CD4-positive, alpha-beta T cell treated with Interleukin-10 for 1 hour (primary cell): Measurements from ENCODE around the gene C16orf96.

Source experiments
- DNase-seq: peaks from one replicate; pipeline ENCODE4 v3.0.0-alpha.2; 2020

The C16orf96 gene

DNA sequence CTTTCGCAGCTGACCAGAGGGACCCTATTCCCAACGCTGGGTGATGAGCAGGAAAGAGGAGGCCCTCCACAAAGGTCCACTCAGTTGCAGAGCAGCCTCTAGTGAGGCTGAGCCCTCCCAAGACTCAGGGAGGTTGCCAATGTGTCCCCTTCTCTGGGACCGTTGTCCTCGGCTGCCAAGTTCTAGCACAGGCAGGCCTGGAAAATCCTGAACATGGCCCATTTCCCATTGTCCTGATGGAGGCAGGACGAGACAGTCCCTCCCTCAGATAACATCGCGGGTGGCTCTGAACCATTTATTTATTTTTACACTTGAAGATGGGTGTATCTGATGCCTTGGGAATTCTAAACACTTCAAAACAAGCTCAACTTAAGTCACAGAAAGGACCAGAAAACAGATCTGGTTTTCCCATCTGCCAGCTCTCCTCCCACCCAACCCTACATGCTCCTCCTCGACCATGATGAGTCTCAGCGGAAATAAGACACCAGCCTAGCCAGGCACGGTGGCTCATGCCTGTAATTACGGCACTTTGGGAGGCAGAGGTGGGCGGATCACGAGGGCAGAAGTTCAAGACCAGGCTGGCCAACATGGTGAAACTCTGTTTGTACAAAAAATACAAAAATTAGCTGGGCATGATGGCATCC, 30.4 kb upstream of the C16orf96 start:
- DNase-seq: no peak

DNA sequence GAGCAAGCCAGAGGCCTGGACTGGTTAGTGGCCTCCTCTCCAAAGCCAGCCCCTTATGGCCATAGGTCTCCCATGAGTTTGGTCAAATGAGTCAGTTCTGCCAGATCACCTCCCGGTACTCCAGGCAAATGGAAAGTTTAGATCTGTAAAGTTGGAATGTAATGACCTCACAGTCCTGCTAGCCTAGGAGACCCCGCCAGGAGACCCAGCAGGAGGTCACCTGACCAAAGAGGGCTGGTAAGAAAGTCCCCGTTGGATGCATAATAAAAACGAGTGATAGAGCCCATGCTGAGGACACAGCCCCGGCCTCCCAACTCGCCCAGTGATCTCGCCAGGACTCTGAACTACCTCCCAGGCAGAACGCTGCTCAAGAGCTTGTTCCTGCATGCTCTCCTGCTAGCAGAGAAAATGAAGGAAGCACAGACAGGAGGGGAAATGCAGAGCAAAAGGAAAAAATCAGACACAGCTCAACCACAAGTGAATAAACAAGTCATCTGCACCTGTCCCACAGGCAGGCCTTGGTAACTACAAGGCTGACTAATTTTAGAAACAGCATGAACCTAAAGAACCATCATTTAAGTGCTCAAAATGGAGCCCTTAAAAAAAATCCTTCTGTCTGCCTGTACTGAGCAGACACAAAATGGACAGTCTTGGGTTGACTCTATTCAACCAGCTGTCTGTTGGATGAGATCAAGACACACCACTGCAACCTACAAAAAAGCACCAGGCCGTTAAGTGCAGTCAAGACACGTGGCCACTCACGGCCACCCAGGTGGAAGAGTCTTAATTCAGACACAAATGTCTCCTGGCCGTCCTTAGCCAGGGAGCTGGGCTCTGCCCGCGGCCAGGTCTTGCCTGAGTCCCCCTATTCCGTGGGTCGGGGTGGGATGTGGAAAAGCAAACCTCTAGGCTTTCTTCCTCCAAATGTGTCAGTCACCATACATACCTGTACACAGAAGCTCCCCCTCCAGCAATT, 26.8 kb upstream of the C16orf96 start:
- DNase-seq: no peak

- no peak for DNase-seq
Measured at GRCh38 chr16:4531811-4532210, 24.3 kb upstream of the C16orf96 start.

GRCh38 chr16:4532238-4532637, 23.9 kb upstream of the C16orf96 start:
- DNase-seq: no peak

DNA sequence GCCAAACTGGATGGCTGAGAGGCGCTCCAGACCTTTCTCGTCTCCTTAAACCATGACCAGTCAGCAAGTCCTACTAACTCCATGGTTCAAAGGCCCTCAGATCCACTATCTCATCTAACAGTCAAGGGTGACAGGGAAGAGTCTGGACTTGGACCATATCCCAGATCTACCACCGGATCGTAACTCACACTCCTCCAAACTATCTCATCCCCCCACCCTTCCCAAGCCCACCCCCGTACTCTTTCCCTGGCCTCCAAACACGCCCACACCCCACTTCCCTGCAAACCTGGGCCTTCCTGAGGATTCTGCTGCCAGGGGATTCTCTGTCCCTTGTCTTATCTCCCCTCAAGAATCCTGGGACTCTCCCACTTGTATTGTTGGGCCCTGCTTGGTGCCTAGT, 22.6 kb upstream of the C16orf96 start:
- DNase-seq: no peak

- DNase-seq: peak; percentile 41
Measured at GRCh38 chr16:4534151-4534790, 21.9 kb upstream of the C16orf96 start.

- DNase-seq: no peak
Measured at GRCh38 chr16:4535627-4536108, 20.5 kb upstream of the C16orf96 start.

DNA sequence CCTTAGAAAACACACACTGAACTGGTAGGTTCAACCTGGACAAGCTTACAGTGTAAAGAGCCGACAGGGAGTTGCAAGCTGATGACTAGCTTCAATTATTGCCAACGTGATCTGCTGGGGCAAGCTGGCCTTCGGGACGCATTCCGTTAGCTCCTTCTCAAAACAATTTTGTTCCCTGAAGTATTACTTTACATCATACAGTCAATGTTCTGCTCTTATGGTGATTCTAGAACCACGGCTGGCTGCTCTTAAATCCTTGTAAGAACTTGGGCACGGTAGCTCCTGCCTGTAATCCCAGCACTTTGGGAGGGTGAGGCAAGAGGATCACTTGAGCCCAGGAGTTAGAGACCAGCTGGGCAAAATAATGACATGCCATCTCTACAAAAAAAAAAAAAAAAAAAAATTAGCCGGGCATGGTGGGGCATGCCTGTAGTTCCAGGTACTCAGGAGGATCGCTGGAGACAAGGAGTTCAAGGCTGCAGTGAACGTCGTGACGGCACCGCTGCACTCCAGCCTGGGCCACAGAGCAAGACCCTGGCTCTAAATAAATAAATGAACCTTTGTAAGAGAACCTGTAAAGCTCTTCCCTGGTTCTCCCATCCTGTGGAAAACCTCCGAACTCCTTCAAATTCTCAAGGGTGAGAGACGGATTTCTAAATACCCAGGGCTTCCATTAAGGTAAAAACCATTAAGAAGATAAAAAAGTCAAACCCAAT, 19.6 kb upstream of the C16orf96 start:
- DNase-seq: no peak

- DNase-seq: no peak
Measured at GRCh38 chr16:4537376-4538343, 18.5 kb upstream of the C16orf96 start.

DNA sequence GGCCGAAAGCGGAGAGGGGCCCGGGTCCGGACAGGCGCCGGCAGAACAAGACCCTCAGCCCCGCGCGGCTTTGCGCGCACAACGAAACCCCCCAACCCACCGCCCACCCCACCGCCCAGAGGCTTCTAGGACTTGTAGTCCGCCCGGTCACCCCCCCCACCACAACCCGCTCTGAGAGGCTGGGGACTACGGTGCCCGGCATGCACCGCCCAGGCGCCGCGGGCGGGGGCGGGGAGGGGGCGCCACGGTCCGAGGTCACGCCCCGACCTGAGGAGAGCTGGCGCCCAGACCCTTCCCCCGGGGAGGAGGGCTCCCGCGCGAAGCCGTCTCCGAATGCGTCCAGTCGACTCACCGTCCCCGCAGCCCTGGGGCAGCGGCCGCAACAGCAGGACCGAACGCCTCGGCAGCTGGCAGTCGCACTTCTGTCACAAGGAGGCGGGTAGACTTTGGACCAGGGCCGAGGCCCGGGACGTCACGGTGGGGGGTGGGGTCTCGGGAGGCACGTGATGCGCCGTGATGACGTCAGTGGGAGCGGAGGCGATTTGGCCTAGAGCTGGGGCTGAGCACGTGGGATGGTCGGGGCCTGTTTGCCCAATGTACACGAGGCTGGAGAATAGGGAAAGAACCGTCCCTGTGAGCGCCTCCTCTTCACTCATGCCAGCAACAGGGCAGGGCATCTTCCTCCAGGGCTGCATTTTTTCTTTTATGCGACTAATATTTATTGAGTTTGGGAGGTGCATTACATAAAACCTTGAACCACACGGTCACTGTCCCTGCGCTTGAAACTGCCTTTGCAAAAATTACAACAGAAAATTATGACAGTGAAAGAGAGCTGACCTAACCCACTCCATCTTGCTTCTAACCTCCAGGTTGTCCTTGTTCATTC, 17.5 kb upstream of the C16orf96 start, which contains the start of gene CDIP1:
Gene CDIP1, minus strand, starts transcription at position 424 of the 886 bp plus-strand sequence. CDS start 24,643 bp downstream, outside the sequence.
- peak; percentile 96 for DNase-seq

GRCh38 chr16:4539716-4540284, 16.3 kb upstream of the C16orf96 start:
- no peak for DNase-seq

DNA sequence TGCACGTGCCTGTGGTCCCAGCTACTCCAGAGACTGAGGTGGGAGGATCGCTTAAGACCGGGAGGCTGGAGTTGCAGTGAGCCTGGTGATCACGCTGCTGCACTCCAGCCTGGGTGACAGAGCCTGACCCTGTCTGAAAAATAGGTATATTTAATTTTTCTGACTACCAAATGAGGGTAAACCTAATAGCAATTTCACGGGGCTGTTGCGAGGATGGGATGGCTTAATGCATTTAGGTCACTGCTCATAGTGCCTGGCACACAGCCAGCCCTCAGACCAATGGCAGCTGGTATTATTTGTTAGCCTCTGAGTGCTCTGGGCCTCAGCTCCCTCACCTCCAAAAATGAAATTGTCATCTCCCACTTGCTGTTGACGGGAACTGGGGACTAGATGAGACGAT, 11.7 kb upstream of the C16orf96 start:
- no peak for DNase-seq

DNA sequence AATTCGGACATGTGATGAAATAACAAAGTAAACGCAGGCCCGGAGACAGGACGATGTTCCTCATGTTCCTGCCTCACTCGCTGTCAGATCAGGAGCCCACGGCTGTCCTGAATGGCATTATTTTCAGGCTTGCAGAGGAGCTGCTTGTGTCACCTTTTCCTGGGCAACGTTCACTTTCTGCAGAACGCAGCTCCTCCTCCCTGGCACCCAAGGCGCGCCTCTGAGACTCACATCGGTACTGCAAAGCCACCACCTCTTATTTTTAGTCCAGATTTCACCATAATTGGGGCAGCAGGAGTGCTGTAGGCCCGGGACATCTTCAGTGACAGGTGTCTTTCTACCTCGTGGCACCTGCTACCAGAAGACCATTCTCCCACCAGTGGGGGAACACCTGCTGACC, 8.0 kb upstream of the C16orf96 start:
- DNase-seq: no peak

DNA sequence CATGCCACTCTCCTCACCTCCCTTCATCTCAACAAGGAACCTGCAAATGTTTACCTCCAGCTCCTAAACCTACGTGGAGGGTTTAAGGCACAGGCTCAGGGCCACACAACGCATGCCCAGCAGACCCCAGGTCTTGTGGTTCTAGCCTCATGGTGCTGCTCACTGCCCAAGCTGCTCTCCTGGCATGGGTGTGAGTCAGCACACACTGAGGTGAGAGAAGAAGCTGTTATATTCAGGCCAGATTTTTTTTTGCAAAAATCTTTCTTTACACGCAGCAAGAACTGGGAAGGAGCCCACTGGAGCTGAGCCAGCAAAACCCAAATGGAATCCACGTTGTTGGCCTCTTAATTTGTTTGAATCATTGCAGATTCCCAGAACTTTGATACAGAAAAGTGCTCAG, 5.5 kb upstream of the C16orf96 start:
- no peak for DNase-seq

DNA sequence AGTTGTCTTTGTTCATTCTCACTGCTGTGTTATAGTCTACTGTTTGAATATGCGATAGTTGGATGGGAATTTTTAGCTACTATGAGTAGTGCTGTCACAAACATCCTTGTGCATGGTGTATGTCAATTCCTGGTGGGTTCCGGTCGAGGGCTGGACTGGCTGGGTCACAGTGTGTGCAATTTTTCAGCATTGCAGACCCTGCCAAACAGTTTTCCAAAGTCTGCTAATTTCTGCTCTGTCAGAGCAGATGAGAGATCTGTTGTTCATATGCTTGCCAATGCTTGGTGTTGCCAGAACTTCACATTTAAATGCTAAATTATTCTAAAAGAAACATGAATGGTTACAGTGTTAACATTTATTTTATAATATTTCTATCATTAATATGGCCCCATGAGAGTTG, 3.6 kb upstream of the C16orf96 start:
- no peak for DNase-seq

- no peak for DNase-seq
Measured at GRCh38 chr16:4556580-4556979, 440 bp downstream of the C16orf96 start.

GRCh38 chr16:4557973-4558372, 1.8 kb downstream of the C16orf96 start:
- DNase-seq: no peak

- DNase-seq: no peak
Measured at GRCh38 chr16:4561596-4561995, 5.5 kb downstream of the C16orf96 start.

DNA sequence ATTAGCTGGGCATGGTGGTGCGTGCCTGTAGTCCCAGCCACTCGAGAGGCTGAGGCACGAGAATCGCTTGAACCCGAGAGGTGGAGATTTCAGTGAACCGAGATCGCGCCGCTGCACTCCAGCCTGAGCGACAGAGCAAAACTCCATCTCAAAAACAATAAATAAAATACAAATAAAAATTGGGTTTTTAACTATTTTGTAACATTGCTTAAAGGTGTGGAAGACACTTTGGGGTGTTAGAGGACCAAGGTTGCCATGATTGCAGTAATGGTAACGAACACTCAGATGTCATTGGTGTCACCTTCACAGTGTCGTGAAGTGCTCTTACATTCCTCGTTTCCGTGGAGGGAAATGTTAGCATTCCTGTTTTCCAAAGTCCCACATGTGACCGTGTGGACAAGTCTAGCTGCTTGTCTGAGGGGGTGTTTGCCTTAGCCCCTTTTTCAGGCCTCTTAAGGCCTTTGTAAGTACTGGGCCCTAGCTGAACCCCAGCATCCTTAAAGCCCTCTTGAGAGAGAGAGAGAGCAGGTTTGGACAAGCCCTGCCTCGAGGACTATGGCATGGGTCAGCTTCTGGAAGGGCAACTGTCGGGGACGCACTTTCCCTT, 8.6 kb downstream of the C16orf96 start:
- DNase-seq: no peak

DNA sequence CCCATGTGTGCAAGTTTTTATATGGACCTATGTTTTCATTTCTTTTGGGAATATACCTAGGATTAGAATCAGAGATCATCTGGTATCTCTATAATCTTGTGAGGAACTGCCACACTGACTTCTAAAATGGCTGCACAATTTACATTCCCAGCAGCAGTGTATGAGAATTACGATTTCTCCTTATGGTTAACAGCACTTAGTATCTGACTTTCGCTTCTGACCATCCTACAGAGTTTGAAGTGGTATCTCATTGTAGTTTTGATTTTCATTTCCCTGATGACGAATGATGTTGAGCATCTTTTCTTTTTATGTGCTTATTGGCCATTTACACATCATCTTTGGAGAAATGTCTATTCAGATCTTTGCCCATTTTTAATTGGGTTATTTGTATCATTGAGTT, 10.0 kb downstream of the C16orf96 start:
- no peak for DNase-seq
